Measurements from ENCODE around the gene OR4D1.
"Not testable (repeated sequence)": the region's sequence is repeated elsewhere in the genome, so short reads cannot be mapped to it uniquely, and the experiment has no call there.

Gene OR4D1

DNA sequence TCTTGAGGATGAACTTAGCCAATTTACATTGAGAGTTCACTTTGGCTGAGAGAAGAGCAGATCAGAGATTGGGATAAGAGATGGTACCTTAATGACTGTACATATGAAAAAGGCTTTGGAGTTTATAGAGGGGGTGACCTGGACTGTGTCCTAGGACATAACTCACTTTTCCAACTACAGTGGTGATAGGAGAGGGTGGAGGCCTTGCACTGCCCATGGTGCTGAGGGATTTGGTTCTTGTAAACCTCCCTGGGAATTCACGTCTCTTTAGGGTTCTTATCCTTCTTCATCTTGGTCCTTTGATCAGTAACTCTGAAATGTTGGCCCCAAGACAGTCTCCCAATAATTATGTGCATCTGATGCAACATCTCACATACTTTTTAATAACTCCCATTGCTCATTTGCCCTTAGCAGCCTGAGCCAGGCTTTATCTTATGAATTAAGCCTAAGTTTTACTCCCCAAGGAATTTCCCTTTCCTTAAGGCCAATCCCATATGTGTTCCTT is at the start of gene OR4D1:
OR4D1 (plus strand) TSS at position 455 of the 505 bp plus-strand sequence. CDS start 6,770 bp downstream, outside the sequence.
- DNase-seq = no peak
- Histone ChIP-seq H3K27me3 (ENCODE audit: insufficient read depth, low read depth, severe bottlenecking) (no peaks in the 10 kb centered on the region), H3K27ac (no peak within 1 kb of the TSS), H3K9me3 (ENCODE audit: severe bottlenecking) (peaks cover 9% of the 10 kb centered on the region), H3K36me3 (no peaks in the 10 kb centered on the region), H3K4me3 (ENCODE audit: low read depth, low read length) (no peak within 1 kb of the TSS)
- TF ChIP-seq CTCF (IDR thresholded peaks at IDR 0.05; ENCODE audit: low read depth, low read length) = no peak

DNA sequence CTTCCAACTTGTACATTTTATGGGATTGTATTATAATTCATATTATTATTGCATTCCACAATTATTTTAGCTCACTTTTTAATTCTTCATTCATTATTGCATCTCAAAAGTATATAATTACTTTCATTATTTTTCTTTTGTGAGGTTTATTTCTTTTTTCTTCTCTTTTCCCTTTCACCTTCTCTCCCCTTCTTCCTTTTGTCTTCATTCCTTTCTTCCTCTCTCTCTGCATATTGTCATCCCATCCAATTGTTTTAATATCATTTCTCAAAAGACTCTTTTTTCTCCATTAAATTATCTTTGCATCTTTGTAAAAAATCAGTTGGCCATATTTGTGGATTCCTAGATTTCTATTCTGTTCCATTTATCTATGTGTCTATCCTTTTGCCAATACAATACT is 47.7 kb upstream of the OR4D1 start:
- H3K9me3 ChIP-seq (ENCODE audit: severe bottlenecking) = no peaks in the 10 kb centered on the region
- no peak for DNase-seq
- no peak overlapping the region for H3K4me3 ChIP-seq (ENCODE audit: low read depth, low read length)
- no peak overlapping the region for H3K27ac ChIP-seq
- no peaks in the 10 kb centered on the region for H3K27me3 ChIP-seq (ENCODE audit: insufficient read depth, low read depth, severe bottlenecking)
- no peaks in the 10 kb centered on the region; the same call in 1 of the 2 replicates for H3K36me3 ChIP-seq
- no peak for TF ChIP-seq CTCF (IDR thresholded peaks at IDR 0.05; ENCODE audit: low read depth, low read length)

- not testable (repeated sequence) for H3K4me3 ChIP-seq (ENCODE audit: low read depth, low read length); DNase-seq; H3K27ac ChIP-seq; H3K27me3 ChIP-seq (ENCODE audit: insufficient read depth, low read depth, severe bottlenecking); H3K36me3 ChIP-seq; H3K9me3 ChIP-seq (ENCODE audit: severe bottlenecking)
These were observed 46.3 kb upstream of the OR4D1 start for GRCh38 chr17:58101898-58102297.

- Histone ChIP-seq H3K27ac (no peak overlapping the region), H3K4me3 (ENCODE audit: low read depth, low read length) (no peak overlapping the region), H3K36me3 (no peaks in the 10 kb centered on the region), H3K9me3 (ENCODE audit: severe bottlenecking) (peaks cover 5% of the 10 kb centered on the region), H3K27me3 (ENCODE audit: insufficient read depth, low read depth, severe bottlenecking) (no peaks in the 10 kb centered on the region)
- TF ChIP-seq CTCF (IDR thresholded peaks at IDR 0.05; ENCODE audit: low read depth, low read length) = no peak
- no peak for DNase-seq
These were observed 43.1 kb upstream of the OR4D1 start for GRCh38 chr17:58105093-58105492.

DNA sequence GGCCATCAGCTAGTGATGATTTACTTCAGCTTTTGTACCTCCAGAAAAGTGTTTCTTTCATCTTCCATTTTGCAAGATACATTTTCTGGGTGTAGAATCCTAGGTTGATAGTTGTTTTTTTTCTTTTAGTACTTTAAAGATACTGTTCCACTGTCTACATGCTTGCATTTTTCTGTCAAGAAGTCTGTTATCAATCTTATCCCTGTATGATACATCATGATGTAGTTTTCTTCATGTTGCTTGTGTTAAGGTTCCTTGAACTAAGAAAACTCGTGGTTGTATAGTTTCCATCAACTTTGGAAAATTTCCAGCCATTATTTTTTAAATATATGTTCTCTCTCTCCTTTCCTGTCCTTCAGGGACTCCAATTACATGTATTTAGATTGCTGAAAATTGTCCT is 40.9 kb upstream of the OR4D1 start:
- Histone ChIP-seq H3K27me3 (ENCODE audit: insufficient read depth, low read depth, severe bottlenecking) (no peaks in the 10 kb centered on the region), H3K36me3 (no peaks in the 10 kb centered on the region), H3K27ac (no peak overlapping the region), H3K4me3 (ENCODE audit: low read depth, low read length) (no peak overlapping the region), H3K9me3 (ENCODE audit: severe bottlenecking) (peaks cover 5% of the 10 kb centered on the region)
- DNase-seq = no peak
- no peak for TF ChIP-seq CTCF (IDR thresholded peaks at IDR 0.05; ENCODE audit: low read depth, low read length)

- TF ChIP-seq CTCF (IDR thresholded peaks at IDR 0.05; ENCODE audit: low read depth, low read length) = no peak
- H3K27me3 ChIP-seq (ENCODE audit: insufficient read depth, low read depth, severe bottlenecking) = no peaks in the 10 kb centered on the region
- no peak for DNase-seq
- no peaks in the 10 kb centered on the region for H3K36me3 ChIP-seq
- H3K27ac ChIP-seq = no peak overlapping the region
- no peak overlapping the region for H3K4me3 ChIP-seq (ENCODE audit: low read depth, low read length)
- H3K9me3 ChIP-seq (ENCODE audit: severe bottlenecking) = peaks cover 5% of the 10 kb centered on the region
These were observed 39.0 kb upstream of the OR4D1 start for GRCh38 chr17:58109197-58109596.

All from WERI-Rb-1 (cell line).